Tibial nerve (tissue), 4 donors: ENCODE measurements around the gene RFX5.

Experiments
- CTCF ChIP-seq, 5 experiments: fragments of 200-600 bp in 3 of 5; fragments of 450-650 bp in 2 of 5; sonication (generic) in 3 of 5; IDR thresholded peaks; one replicate each; pipeline ENCODE4 v1.5.1; 2016 to 2019; ENCODE audit warnings: antibody characterized with exemption in 5 of 5, mild to moderate bottlenecking in 3 of 5, moderate library complexity in 2 of 5
- EP300 ChIP-seq, 2 donors: sonication (generic); formaldehyde crosslinking; IDR thresholded peaks; one replicate each; pipeline ENCODE4 v1.6.1; 2017; ENCODE audit warnings: antibody characterized with exemption in 2 of 2, mild to moderate bottlenecking in 1 of 2
- POLR2A ChIP-seq, 2 donors: fragments of 450-650 bp; IDR thresholded peaks; one replicate each; pipeline ENCODE4 v1.6.1; 2017; ENCODE audit warnings: antibody characterized with exemption in 2 of 2, mild to moderate bottlenecking in 2 of 2, moderate library complexity in 2 of 2

GRCh38 chr1:151361883-151362282 lies 14.8 kb upstream of the RFX5 start:
- TF ChIP-seq CTCF (IDR thresholded peaks at IDR 0.05), result no peak
- no peak for TF ChIP-seq EP300 (IDR thresholded peaks at IDR 0.05)
- no peak for TF ChIP-seq POLR2A (IDR thresholded peaks at IDR 0.05)
